Inflammatory macrophage (primary cell): Measurements from ENCODE around the gene PLA2G4E.

ENCODE experiments used
- DNase-seq, 2 donors: peaks; one replicate each; pipeline ENCODE4 v3.0.0-alpha.2; 2020 to 2022
- total RNA-seq, 18 experiments: gene quantifications; one replicate each; lab custom pipeline; 2026; ENCODE audit warnings: mixed read lengths in 6 of 18, inconsistent platforms in 2 of 18; lab: John Stamatoyannopoulos, UW

Gene PLA2G4E
- total RNA-seq, result 0 to 0.18 (median 0.02) reads per million in 18 experiments

DNA sequence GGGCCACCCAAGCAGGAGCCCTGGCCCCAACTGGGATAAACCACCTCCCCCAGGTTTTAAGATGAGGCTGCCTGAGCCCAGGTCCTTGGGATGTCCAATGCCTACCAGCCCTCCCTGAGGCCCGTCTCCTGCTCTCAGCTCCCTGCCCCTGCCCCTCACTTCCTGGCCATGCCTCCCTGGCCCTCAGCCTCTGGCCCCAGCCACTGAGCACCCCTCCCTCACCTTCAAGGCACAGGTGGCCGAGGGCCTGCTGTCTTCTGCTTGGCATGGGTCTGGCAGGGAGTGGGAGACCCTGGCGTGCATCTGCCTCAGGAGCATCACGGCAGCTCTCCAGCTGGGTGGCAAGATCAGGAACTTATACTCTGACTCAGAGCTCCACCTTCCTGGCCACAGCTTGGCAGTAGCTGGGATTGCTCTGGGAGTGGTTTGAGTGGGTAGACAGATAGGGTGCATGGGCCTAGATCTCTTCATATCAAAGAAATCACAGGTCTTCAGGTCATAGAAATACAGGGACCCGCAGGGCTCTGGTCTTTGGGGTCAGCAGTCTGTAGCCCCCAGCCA, at the start of gene PLA2G4E:
Gene PLA2G4E (minus strand): TSS at position 330 of the 561 bp plus-strand sequence. CDS start 12 bp downstream, at position 318.
- DNase-seq, result no peak

- DNase-seq, result no peak
These were observed 49.6 kb upstream of the PLA2G4E start for GRCh38 chr15:42070279-42070975.

GRCh38 chr15:42069496-42070278, 48.8 kb upstream of the PLA2G4E start:
- DNase-seq, result no peak

DNA sequence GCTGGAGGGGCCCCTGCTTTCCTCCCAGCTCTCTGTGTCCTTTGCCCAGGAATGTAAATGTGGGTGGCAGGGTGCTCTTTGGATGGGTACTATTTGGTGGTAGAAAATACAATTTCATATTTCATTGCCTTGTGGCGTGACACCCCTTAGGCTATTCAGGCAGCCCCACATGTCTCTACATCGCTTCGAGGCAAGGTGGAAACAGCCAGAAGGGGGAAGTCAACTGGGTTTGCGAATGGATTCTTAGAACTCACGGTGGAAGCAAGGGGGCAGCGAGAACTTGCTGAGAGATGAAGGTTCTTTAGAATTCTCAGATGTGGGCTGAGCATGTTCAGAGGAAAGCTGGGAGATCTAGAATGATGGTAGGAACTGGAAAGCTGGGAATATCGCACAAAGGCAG, 48.2 kb upstream of the PLA2G4E start:
- no peak for DNase-seq

- no peak for DNase-seq
These were observed 47.8 kb upstream of the PLA2G4E start for GRCh38 chr15:42068601-42069000.

DNA sequence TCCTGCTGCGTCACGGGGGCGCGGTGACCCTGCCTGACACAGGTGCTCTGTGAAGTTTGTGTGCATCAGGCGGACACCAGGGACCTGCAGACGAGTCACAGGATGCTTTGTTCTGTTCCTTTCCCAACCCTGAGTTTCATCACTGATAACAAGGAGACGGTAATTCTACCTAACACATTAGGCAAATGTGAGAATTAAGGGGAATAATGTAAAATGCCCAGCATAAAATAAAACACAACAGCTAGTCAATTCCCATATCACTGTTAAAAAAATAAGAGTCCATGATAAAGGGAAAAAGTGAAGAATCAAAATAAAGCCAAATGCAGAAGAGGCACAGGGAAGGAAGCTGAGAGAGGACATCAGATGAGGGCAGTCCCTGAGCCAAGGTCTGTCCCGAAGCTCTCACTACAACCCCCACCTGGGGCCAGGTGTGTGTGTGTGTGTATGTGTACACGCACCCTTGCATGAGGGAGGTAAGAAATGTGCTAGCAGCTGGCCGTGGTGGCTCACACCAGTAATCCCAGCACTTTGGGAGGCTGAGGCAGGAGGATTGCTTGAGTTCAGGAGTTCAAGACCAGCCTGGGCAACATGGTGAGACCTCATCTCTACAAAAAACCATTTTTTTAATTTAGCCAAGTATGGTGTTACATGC, 46.0 kb upstream of the PLA2G4E start:
- DNase-seq, result no peak

DNA sequence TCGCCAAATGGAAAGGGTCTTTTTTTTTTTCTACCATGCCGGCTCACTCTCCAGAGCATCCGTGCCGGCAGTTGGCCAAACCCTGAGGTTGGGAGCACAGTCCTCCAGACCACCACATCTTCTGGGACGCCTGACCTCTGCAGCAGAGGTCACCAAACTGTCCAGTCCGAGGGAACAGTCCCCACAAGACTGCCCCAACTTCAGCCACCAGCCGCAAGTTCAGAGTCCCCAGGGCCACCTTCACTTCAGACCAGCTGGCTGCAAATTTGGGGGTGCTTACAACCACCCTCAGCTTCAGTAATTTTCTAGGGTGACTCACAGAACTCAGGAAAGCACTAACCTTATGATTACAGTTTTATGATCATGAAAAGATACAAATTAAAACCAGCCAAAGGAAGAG, 44.6 kb upstream of the PLA2G4E start:
- DNase-seq, result no peak

- DNase-seq, result no peak
These were observed 44.2 kb upstream of the PLA2G4E start for GRCh38 chr15:42065033-42065432.

GRCh38 chr15:42064271-42064670, 43.4 kb upstream of the PLA2G4E start:
- DNase-seq, result no peak

DNA sequence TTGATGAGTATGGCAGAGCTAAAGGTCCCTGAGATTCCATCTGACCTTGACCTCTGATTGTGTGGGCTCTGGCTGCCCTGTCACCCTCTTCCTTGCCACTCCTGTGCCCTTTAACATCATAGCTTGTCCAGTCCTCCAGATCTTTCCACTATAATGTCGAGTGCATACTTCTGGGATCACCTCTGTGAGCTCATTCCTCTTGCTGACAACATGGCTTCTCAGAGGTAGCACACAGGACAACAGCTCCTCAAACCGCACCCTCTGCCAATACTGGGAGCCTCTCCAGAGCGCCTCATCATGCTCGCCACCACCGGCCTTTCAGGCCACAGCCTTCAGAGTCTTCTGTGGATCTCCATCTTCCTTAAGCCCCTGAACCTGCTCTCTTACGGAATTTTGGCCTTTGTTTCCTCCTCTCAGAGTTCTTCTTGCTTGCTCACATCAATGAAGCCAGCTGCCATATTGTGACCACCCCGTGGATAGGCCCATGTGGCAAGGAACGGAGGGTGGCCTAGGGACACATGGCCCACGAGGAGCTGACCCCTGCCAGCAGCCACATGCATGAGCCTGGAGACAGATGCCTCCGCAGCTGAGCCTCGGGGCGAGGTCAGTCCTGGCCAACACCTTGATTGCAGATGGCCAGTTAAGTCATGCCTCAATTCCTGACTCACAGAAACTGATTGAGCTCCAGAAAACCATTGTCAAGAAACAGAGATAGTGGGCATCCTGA, 42.4 kb upstream of the PLA2G4E start:
- DNase-seq, result no peak

DNA sequence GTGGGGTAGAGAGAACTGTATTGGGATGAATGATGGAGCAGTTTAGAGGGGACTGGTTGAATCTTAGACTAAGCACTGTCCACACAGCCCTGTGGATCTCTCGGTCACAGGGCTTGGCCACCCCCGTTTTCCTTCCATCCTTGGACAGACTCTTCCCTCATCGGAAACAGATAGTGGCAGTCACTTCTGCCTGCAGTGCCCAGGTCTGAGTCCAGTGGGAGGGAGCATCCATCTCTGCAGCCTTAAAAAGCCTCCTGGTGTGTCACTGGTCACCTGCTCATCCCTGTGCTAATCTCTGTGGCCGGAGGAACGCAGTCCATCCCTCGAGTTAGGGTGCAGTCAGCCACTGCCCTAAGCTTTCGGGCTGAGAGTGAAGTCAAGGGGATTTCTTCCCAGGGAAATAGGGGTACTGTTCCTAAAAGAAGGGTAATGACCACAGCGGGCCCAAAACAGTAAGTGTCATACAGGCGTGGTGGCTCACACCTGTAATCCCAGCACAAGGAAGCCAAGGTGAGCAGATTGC, 41.5 kb upstream of the PLA2G4E start:
- DNase-seq, result no peak

- DNase-seq, result no peak
These were observed 40.0 kb upstream of the PLA2G4E start for GRCh38 chr15:42060797-42061196.

DNA sequence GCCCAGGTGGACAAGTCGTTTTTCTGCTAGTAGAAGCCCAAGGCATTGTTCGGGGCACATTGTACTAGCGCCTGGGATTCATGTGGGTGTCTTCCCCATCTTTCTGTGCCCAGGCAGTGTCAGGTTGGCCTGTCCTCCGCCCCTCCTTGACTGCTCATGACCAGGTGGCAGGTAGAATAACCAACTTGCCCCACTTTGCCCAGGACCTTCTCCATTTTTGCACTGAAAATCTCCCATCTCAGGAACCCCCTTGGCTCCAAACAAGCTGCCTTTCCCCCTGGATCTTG, 39.6 kb upstream of the PLA2G4E start:
- DNase-seq, result no peak

DNA sequence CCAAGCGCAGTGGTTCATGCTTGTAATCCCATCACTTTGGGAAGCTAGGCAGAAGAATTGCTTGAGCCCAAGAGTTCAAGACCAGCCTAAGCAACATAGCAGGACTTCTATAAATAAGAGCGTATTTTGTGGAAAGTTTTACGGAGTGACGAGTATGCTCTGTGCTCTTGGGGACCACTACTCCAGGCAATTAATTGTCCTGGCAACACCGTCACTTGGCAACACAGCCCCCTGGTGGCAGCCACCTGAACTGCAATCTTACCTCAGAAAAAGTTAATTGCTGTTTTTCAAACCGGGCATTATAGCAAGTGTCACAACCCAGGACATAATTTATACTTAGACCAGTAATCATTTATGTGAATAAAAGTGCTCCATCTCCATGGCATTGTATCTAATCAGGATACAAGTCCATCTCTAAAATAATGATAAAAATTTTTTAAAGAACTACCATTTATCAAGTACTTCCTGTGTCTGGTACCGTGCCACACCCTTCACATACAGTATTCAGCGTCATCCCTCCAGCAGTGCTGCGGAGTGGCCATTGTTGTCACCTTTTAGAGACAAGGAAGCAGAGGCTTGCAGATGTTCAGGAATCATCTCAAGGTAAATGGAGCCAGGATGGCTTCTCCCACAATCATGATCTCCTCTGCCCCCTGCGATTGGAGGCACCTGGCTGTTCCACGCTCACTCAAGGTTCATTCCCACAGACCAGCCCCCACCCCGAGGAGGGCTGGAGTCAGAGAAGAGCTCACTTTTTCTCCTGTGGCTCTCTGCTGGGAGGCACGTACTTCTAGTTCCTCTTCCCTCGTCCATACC, 39.0 kb upstream of the PLA2G4E start:
- peak; percentile 54 to 66 for DNase-seq

DNA sequence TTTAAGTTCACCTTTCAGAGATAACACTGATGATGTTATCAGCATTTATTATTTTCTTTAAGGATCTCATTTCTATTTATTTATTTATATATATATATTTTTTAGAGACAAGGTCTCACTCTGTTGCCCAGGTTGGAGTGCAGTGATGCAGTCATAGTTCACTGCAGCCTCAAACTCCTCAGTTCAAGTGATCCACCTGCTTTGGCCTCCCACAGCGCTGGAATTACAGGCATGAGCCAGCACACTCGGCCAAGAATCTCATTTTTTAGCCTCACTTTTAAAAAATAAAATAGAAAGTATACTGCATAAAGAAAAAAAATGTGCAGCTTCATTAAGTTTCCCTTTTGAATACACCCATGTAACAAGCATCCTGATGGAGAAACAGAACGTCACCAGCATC, 37.9 kb upstream of the PLA2G4E start:
- DNase-seq, result no peak

DNA sequence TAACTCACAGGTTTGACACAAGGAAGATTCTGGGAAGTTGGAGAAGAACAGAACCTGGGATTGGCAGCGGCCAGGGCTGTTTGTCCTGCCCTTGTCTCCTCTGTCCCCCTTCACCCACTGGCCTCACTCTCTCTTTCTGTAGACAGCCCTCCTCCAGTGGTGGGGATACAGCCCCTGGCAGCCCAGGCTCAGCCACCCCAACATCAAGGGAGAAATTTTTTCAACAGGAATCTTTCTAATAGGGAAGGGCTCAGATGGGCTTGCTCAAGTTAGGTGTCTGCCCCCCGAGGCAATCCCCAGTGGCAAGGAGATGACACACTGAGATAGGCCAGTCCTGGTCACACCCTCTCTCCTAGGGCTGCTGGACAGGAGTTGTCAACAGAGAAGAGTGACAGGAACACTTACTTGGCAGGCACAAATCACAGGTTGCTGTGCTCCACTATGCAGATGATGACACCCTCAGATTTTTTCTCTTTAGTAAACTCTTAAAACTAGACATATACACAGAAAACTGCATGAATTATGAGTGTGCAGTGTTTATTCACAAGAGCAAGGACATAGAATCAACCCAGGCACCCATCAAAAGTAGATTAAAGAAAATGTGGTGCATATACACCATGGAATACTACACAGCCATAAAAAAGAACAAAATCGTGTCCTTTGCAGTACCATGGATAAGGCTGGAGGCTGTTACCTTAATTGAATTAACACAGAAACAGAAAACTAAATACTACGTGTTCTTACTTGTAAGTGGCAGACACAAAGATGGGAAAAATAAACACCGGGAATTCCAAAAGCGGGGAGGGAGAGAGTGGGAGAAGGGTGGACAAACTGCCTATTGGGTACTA, 37.2 kb upstream of the PLA2G4E start:
- no peak for DNase-seq

GRCh38 chr15:42056934-42057798, 36.3 kb upstream of the PLA2G4E start:
- peak; percentile 64 to 76 for DNase-seq

GRCh38 chr15:42053914-42054313, 33.1 kb upstream of the PLA2G4E start:
- DNase-seq, result no peak

DNA sequence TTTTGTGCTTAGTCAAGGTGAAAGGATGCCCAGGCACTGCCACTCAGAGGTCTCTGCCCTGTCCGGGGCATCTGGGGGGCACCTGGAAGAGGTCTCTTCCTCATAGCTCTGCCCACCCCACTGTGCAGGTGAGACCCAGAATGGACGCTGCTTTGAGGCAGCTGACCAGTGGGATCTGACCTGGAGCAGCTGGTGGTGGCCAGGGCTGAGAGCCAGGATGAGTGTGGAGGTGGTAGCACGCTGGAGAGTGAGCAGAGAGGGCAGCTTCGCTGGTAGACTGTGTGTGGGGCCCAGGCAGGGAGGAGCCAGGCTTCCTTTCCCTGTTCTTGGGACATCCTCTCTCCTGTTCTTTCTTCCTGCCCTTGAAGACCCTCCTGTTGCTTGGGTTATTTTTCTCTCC, 32.2 kb upstream of the PLA2G4E start:
- no peak for DNase-seq
